SK-N-SH (cell line): ENCODE measurements around the gene RFX7.
A peak's percentile ranks its signal among the peaks of the same experiment; 100 is the strongest.

ENCODE experiments used
- CTCF ChIP-seq: fragments of 200-600 bp; sonication (generic); IDR thresholded peaks from 2 replicates; pipeline ENCODE4 v1.6.1; 2017; ENCODE audit warnings: antibody characterized with exemption, mild to moderate bottlenecking, moderate library complexity
- EP300 ChIP-seq, 2 experiments: IDR thresholded peaks; 2 replicates each; pipeline versions ENCODE4 v1.4.0 to v1.6.1; 2012; ENCODE audit warnings: borderline replicate concordance in 1 of 2, low read depth in 1 of 2, low read length in 1 of 2
- GABPA ChIP-seq: IDR thresholded peaks from 2 replicates; pipeline ENCODE4 v1.4.0; 2012; ENCODE audit warnings: low read depth, mild to moderate bottlenecking
- PBX3 ChIP-seq: IDR thresholded peaks from 2 replicates; pipeline ENCODE4; 2012
- POLR2AphosphoS5 ChIP-seq: IDR thresholded peaks from 2 replicates; pipeline ENCODE4 v1.6.1; 2012; ENCODE audit warnings: low read depth, low read length
- RAD21 ChIP-seq: IDR thresholded peaks from 2 replicates; pipeline ENCODE4 v1.6.1; 2012; ENCODE audit warnings: mild to moderate bottlenecking, low read length
- REST ChIP-seq: IDR thresholded peaks from 2 replicates; pipeline ENCODE4 v1.6.1; 2012; ENCODE audit warnings: mild to moderate bottlenecking, low read depth, low read length, moderate library complexity
- RXRA ChIP-seq: IDR thresholded peaks from 2 replicates; pipeline ENCODE4 v1.4.0; 2012; ENCODE audit warnings: low read depth, mild to moderate bottlenecking, borderline replicate concordance
- SIN3A ChIP-seq: IDR thresholded peaks from 2 replicates; pipeline ENCODE4 v1.6.1; 2012; ENCODE audit warnings: low read depth, mild to moderate bottlenecking, low read length, moderate library complexity, borderline replicate concordance
- TAF1 ChIP-seq: IDR thresholded peaks from 2 replicates; pipeline ENCODE4 v1.6.1; 2012; ENCODE audit warnings: low read depth, mild to moderate bottlenecking, low read length, moderate library complexity, borderline replicate concordance
- TEAD4 ChIP-seq: IDR thresholded peaks from 2 replicates; pipeline ENCODE4 v1.4.0; 2012; ENCODE audit warnings: mild to moderate bottlenecking, borderline replicate concordance; ENCODE audit not compliant: insufficient read depth

GRCh38 chr15:56052395-56053045, 191.2 kb downstream of the RFX7 start:
- no peak for TF ChIP-seq EP300 (IDR thresholded peaks at IDR 0.05; ENCODE audit: borderline replicate concordance in 1 of 2, low read depth in 1 of 2, low read length in 1 of 2)
- peak; percentile 84 for TF ChIP-seq CTCF
- no peak for TF ChIP-seq GABPA
- TF ChIP-seq POLR2AphosphoS5 = no peak
- TF ChIP-seq PBX3 = no peak
- no peak for TF ChIP-seq REST
- TF ChIP-seq RXRA = no peak
- no peak for TF ChIP-seq TAF1
- TF ChIP-seq RAD21 = peak; percentile 76
- no peak for TF ChIP-seq SIN3A
- no peak for TF ChIP-seq TEAD4
